Activated naive CD4-positive, alpha-beta T cell treated with anti-CD3 and anti-CD28 coated beads for 36 hours (primary cell): ENCODE results near the gene INO80D. TPM values are rescaled to one million over a fixed set of nuclear protein-coding genes. Genes with fewer than 3 reads are reported as not detected.
A peak's percentile ranks its signal among the peaks of the same experiment; 100 is the strongest.
"Not testable (repeated sequence)": the region's sequence is repeated elsewhere in the genome, so short reads cannot be mapped to it uniquely, and the experiment has no call there.

Experiments used
- CTCF ChIA-PET: fragments of 350-600 bp; sonication (Branson Sonifier 250); formaldehyde crosslinking; loops from one replicate; lab custom pipeline; 2021; ENCODE audit warnings: antibody characterized with exemption; lab: Charles Lee
- DNase-seq: peaks from one replicate; pipeline ENCODE4 v3.0.0-alpha.2; 2020
- H3K27ac Mint-ChIP-seq: one replicate; pipeline ENCODE4 v1.8.0; 2021; ENCODE audit warnings: mild to moderate bottlenecking, mixed read lengths
- H3K27me3 Mint-ChIP-seq: one replicate; pipeline ENCODE4 v1.8.0; 2021; ENCODE audit warnings: low read depth, mixed read lengths
- H3K36me3 Mint-ChIP-seq: one replicate; pipeline ENCODE4 v1.8.0; 2021; ENCODE audit warnings: low read depth, mixed read lengths
- H3K4me1 Mint-ChIP-seq: one replicate; pipeline ENCODE4 v1.8.0; 2021; ENCODE audit warnings: low read depth, mixed read lengths
- H3K4me3 Mint-ChIP-seq: one replicate; pipeline ENCODE4 v1.8.0; 2021; ENCODE audit warnings: mild to moderate bottlenecking, moderate library complexity, mixed read lengths
- H3K9me3 Mint-ChIP-seq: one replicate; pipeline ENCODE4 v1.8.0; 2021; ENCODE audit warnings: mixed read lengths
- intact Hi-C: fragments of 100-400 bp; cut with micrococcal nuclease; formaldehyde crosslinking; loops from one replicate; pipeline ENCODE4 v1.15.1; 2023
- total RNA-seq, 2 experiments: library from RNA; stranded (reverse); gene quantifications; one replicate each; pipeline ENCODE4 v1.2.3, GENCODE V29; 2021

INO80D gene
- total RNA-seq, 2 experiments from 2014 or later = 14.8 to 15.0 TPM

DNA sequence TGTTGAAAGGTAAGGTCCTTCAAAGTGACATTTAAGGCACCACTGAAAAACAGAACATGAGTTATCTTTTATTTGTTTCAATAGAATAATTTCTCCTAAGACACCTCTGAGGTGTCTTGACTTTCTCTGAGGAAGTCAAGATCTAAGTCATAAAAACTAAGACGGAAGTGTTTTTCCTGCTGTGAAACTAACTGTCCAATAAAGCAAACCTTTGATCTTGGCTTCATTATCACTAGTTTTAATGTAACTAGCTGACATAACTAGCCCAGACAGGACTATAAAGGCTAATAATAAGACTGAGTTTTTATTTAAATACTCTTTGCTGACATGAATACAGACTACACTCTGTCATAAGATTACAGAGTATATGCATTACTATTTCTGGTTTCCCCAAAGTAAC, 36.6 kb downstream of the INO80D start:
- no peak overlapping the region for H3K4me3 Mint-ChIP-seq
- H3K4me1 Mint-ChIP-seq = peaks cover 9% of the 10 kb centered on the region
- no peaks in the 10 kb centered on the region for H3K27me3 Mint-ChIP-seq
- intact Hi-C loops = no loop called here
- no peak for DNase-seq
- peaks cover 23% of the 10 kb centered on the region for H3K36me3 Mint-ChIP-seq
- CTCF ChIA-PET = interaction anchor here (0.6 kb wide), 1 partner anchor 40 kb away, joined by 3 read pairs; no protein-coding TSS in a partner anchor
- H3K27ac Mint-ChIP-seq = no peak overlapping the region
- no peaks in the 10 kb centered on the region for H3K9me3 Mint-ChIP-seq

DNA sequence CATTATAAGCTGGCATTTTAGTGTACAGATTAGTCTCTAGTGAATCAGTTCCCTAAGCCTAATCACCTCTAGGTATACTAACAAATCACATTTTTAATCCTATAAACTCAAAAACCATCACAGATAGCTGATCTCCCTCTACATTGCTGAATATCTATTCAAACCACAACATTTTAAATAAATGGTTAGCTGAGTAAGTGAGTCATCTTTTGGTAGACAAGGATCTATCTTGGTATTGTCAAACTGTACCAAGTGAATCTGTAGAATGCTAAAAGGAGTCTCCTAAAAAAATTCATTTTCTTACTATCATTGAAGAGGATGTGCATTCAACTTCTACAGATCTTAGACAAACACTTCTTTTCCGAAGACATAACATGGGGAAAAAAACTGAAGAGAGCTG, 40.7 kb downstream of the INO80D start:
- Mint-ChIP-seq H3K27me3 (no peaks in the 10 kb centered on the region), H3K4me3 (no peak overlapping the region), H3K4me1 (peaks cover 21% of the 10 kb centered on the region), H3K36me3 (peaks cover 41% of the 10 kb centered on the region), H3K27ac (no peak overlapping the region), H3K9me3 (no peaks in the 10 kb centered on the region)
- intact Hi-C loops = no loop called here
- no peak for DNase-seq
- CTCF ChIA-PET = interaction anchor here (0.6 to 0.9 kb wide), 2 partner anchors 42 to 512 kb away, joined by 4 read pairs; no protein-coding TSS in a partner anchor

DNA sequence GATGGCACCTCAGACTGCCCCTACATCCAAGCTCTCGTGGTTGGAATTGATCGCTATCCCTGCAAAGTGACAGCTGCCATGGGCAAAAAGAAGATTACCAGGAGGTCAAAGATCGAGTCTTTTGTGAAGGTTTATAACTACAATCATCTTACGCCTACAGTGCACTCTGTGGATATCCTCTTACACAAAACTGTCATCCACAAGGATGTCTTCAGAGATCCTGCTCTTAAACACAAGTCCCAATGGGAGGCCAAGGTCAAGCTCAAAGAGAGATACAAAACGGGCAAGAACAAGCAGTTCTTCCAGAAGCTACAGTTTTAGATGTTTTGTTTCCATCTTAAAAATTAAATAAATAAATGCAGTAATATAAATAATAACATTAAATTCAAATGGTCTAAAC, 45.4 kb downstream of the INO80D start:
- H3K4me1 Mint-ChIP-seq = peaks cover 20% of the 10 kb centered on the region
- H3K27me3 Mint-ChIP-seq = no peaks in the 10 kb centered on the region
- DNase-seq = no peak
- intact Hi-C loops = no loop called here
- peaks cover 60% of the 10 kb centered on the region for H3K36me3 Mint-ChIP-seq
- CTCF ChIA-PET = interaction anchor here (0.6 kb wide), 3 partner anchors 10 to 157 kb away, joined by 3 to 4 read pairs (median 3); partner anchors contain the start of gene INO80D
- no peak overlapping the region for H3K4me3 Mint-ChIP-seq
- no peaks in the 10 kb centered on the region for H3K9me3 Mint-ChIP-seq
- no peak overlapping the region for H3K27ac Mint-ChIP-seq

DNA sequence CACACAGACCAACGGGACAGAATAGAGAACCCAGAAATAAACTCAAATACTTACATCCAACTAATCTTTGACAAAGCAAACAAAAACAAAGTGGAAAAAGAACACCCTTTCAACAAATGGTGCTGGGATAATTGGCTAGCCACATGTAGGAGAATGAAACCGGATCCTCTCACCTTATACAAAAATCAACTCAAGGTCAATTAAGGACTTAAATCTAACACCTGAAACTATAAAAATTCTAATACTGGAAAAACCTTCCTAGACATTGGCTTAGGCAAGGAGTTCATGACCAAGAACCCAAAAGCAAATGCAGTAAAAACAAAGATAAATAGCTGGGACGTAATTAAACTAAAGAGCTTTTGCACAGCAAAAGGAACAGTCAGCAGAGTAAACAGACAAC, 50.6 kb downstream of the INO80D start:
- CTCF ChIA-PET, H3K27ac Mint-ChIP-seq, DNase-seq, H3K27me3 Mint-ChIP-seq, H3K4me3 Mint-ChIP-seq: not testable (repeated sequence)
- Mint-ChIP-seq H3K9me3 (peaks cover 11% of the 10 kb centered on the region), H3K36me3 (peaks cover 70% of the 10 kb centered on the region), H3K4me1 (peaks cover 52% of the 10 kb centered on the region)
- intact Hi-C loops = loop anchor here (10.0 kb wide), 1 partner anchor 239 kb away; the partner anchor contains the start of gene ZDBF2

DNA sequence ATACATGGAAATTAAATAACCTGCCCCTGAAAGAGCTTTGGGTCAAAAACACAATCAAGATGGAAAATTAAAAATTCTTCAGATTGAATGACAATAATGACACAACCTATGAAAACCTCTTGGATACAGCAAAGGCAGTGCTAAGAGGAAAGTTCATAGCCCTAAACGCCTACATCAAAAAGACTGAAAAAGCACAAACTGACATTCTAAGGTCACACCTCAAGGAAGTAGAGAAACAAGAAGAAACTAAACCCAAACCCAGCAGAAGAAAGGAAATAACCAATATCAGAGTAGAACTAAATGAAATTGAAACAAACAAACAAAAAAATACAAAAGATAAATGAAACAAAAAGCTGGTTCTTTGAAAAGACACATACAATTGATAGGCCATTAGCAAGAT, 52.5 kb downstream of the INO80D start:
- DNase-seq, H3K4me3 Mint-ChIP-seq, H3K27me3 Mint-ChIP-seq, CTCF ChIA-PET: not testable (repeated sequence)
- Mint-ChIP-seq H3K4me1 (peaks cover 58% of the 10 kb centered on the region), H3K36me3 (peaks cover 72% of the 10 kb centered on the region), H3K27ac (peak overlapping the region; percentile 3), H3K9me3 (peaks cover 11% of the 10 kb centered on the region)
- intact Hi-C loops = loop anchor here (10.0 kb wide), 1 partner anchor 241 kb away; the partner anchor contains the start of gene ZDBF2

DNA sequence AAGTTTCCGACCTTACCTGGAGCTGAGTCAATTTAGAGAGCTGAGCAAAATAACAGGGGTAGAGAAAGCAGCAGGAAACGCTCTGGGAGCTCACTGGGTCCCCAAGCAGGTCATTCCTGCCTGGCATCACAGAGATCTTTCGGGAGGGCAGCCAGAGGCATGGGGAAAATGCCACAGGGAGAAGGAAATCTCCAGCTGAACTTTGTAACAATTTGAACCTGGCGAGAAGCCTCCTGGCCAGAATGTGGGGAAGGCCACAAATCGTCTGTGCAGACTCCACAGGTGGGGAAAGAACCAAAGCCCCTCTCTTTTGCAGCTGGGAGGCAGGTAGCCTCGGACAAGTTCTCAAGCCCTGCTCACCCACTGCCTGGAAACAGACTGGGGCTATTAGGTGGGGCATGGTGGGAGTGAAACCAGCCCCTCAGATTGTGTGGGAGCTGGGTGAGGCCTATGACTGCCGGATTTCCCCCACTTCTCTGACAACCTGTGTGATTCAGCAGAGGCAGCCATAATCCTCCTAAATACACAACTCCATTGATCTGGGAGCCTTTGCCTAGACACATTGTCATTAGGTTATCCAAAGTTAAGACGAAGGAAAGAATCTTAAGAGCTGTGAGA, 53.9 kb downstream of the INO80D start:
- DNase-seq = peak; percentile 7
- CTCF ChIA-PET = interaction anchor here (0.7 kb wide), 1 partner anchor 74 kb away, joined by 3 read pairs; no protein-coding TSS in a partner anchor
- intact Hi-C loops = loop anchor here (1.0 to 10.0 kb wide), 3 partner anchors 54 to 243 kb away; partner anchors contain the start of genes EEF1B2, INO80D, NDUFS1 and ZDBF2
- Mint-ChIP-seq H3K9me3 (peaks cover 11% of the 10 kb centered on the region), H3K27me3 (no peaks in the 10 kb centered on the region), H3K4me3 (no peak overlapping the region), H3K27ac (peak overlapping the region; percentile 33), H3K4me1 (peaks cover 58% of the 10 kb centered on the region), H3K36me3 (peaks cover 68% of the 10 kb centered on the region)

DNA sequence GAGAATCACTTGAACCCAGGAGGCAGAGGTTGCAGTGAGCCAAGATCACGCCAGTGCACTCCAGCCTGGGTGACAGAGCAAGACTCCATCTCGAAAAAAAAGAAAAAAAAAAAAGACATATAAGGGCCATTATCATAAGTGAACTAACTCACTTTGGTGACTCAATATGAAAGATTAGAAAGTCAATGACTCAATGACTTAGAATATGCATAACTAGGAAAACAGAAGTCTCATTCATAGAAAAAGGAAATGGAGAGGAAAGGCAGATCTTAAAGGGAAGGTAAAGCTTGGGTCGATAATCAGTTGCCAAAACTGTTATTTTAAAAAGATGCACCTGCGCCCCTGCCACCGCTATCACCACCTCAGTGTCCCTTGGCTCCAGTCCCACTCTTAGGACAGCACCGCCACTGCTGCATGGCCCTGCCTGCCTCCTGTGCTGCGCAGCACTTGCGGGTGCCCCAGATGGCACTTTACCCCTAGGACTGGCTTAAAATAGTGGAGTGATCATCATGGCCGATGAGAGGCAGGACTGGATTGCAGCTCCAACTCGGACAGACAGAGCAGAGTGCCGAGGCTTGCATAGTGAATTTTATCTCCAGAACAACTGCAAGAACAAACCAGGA, 54.7 kb downstream of the INO80D start:
- H3K4me1 Mint-ChIP-seq = peaks cover 58% of the 10 kb centered on the region
- CTCF ChIA-PET = no interaction called here
- DNase-seq = no peak
- H3K4me3 Mint-ChIP-seq = no peak overlapping the region
- no peak overlapping the region for H3K27ac Mint-ChIP-seq
- intact Hi-C loops = loop anchor here (1.0 to 10.0 kb wide), 3 partner anchors 55 to 244 kb away; partner anchors contain the start of genes EEF1B2, INO80D, NDUFS1 and ZDBF2
- H3K36me3 Mint-ChIP-seq = peaks cover 61% of the 10 kb centered on the region
- peaks cover 11% of the 10 kb centered on the region for H3K9me3 Mint-ChIP-seq
- no peaks in the 10 kb centered on the region for H3K27me3 Mint-ChIP-seq

DNA sequence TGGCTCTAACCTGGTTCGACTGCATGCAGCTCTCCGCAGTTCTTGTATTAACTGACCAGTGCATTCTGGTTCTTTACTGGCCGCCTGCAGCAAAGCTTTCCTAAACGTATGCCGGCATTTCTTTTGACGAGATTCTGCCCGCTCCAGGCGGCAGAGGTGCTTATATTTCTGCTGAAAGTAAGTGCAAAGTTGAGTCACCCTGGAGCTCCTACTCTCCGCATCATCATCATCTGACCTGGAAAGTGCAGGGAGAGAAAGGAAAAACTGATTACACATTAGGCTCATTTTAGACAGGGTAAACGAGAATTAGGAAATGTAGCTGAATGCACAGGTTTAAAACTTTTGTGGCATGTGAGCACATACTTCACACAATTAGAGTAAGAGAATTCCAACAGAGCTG, 57.9 kb downstream of the INO80D start:
- intact Hi-C loops = no loop called here
- Mint-ChIP-seq H3K27ac (no peak overlapping the region), H3K36me3 (peaks cover 36% of the 10 kb centered on the region)

DNA sequence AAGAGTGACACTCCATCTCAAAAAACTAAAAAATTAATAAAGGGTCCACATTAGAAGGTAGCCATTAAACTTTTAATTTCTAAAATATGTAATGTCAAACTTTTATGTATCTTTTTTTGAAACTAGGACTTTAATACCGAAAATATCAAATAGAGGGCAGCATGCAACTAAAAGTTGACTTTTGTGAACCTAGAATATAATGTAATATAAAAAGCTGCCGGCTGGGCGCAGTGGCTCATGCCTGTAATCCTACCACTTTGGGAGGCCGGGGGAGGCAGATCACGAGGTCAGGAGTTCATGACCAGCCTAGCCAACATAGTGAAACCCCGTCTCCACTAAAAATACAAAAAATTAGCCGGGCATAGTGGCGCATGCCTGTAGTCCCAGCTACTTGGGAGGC, 62.8 kb downstream of the INO80D start:
- intact Hi-C loops = no loop called here
- no peaks in the 10 kb centered on the region for H3K9me3 Mint-ChIP-seq
- H3K4me3 Mint-ChIP-seq = no peak overlapping the region
- peaks cover 14% of the 10 kb centered on the region for H3K36me3 Mint-ChIP-seq
- CTCF ChIA-PET = interaction anchor here (0.7 kb wide), 1 partner anchor 61 kb away, joined by 3 read pairs; no protein-coding TSS in a partner anchor
- no peak overlapping the region for H3K27ac Mint-ChIP-seq
- no peaks in the 10 kb centered on the region for H3K4me1 Mint-ChIP-seq
- H3K27me3 Mint-ChIP-seq = no peaks in the 10 kb centered on the region
- DNase-seq = no peak

More for the DNA sequence above, 57.9 kb downstream of the INO80D start:
- Mint-ChIP-seq H3K4me3 (no peak overlapping the region), H3K9me3 (no peaks in the 10 kb centered on the region), H3K27me3 (no peaks in the 10 kb centered on the region), H3K4me1 (peaks cover 36% of the 10 kb centered on the region)
- CTCF ChIA-PET = interaction anchor here (1.0 kb wide), 1 partner anchor 24 kb away, joined by 3 read pairs; no protein-coding TSS in a partner anchor
- DNase-seq = no peak

DNA sequence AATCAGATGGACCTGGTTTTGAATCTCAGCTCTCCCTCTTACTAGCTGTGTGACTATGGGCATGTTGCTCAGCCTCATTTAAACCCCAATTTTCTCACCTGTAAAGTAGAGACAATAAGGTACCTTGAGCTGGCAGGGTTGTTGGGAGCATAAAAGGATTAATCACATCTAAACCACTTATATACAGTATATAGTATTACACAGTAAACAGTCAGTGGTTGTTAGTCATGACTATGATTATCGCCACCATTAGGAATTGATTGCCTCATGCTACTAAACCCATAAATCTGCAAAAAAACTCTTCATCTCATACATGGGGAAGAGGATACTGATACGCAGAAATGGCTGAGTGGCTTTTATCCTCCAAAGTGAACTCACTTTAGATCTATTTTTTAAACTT, 65.8 kb downstream of the INO80D start:
- no peaks in the 10 kb centered on the region for H3K4me1 Mint-ChIP-seq
- no peak overlapping the region for H3K4me3 Mint-ChIP-seq
- CTCF ChIA-PET = no interaction called here
- H3K9me3 Mint-ChIP-seq = peaks cover 10% of the 10 kb centered on the region
- intact Hi-C loops = no loop called here
- H3K36me3 Mint-ChIP-seq = peaks cover 32% of the 10 kb centered on the region
- DNase-seq = no peak
- H3K27ac Mint-ChIP-seq = no peak overlapping the region
- H3K27me3 Mint-ChIP-seq = no peaks in the 10 kb centered on the region

DNA sequence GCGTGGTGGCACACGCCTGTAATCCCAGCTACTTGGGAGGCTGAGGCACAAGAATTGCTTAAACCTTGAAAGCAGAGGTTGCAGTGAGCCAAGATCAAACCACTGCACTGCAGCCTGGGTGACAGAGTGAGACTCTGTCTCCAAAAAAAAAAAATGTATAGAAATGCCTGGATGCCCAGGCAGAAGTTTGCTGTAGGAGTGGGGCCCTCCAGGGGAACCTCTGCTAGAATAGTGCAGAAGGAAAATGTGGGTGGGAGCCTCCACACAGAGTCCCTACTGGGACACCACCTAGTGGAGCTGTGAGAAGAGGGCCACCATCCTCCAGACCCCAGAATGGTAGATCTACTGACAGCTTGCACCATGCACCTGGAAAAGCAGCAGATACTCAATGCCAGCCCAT, 70.2 kb downstream of the INO80D start:
- DNase-seq, H3K27ac Mint-ChIP-seq, CTCF ChIA-PET, H3K27me3 Mint-ChIP-seq, intact Hi-C loops, H3K4me1 Mint-ChIP-seq, H3K4me3 Mint-ChIP-seq: not testable (repeated sequence)
- Mint-ChIP-seq H3K36me3 (peaks cover 44% of the 10 kb centered on the region), H3K9me3 (peaks cover 10% of the 10 kb centered on the region)

DNA sequence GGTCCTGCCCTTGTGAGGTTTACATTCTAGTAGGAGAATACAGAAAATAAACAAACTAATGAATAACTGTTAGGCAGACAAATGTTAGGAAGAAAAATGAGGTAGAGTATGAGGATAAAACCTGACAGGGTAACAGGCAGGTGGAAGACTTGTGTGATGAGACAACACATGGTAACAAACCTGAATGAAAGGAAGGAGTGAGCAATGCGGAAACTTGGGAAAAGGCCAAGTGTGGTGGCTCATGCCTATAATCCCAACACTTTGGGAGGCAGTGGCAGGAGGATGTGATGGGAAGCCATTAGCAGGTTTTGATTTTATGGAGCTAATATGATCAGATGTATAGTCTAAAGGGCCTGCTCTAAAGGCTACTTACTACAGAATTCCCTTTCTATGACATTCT, 74.2 kb downstream of the INO80D start:
- no peaks in the 10 kb centered on the region for H3K27me3 Mint-ChIP-seq
- H3K9me3 Mint-ChIP-seq = peaks cover 10% of the 10 kb centered on the region
- H3K27ac Mint-ChIP-seq = no peak overlapping the region
- DNase-seq = no peak
- H3K4me1 Mint-ChIP-seq = no peaks in the 10 kb centered on the region
- CTCF ChIA-PET = no interaction called here
- H3K4me3 Mint-ChIP-seq = no peak overlapping the region
- intact Hi-C loops = no loop called here
- peaks cover 41% of the 10 kb centered on the region for H3K36me3 Mint-ChIP-seq
